Panc1 (cell line): Measurements from ENCODE around the gene STPG3. TPM values are rescaled to one million over a fixed set of nuclear protein-coding genes. Genes with fewer than 3 reads are reported as not detected.

Experiments
- ATAC-seq: fragments of 200-7000 bp; cut with Tn5 transposase; 2 replicates; pipeline ENCODE4 v1.9.1; 2020; ENCODE audit warnings: mild to moderate bottlenecking, moderate library complexity
- BruUV-seq: library from RNA; stranded (reverse); fragments of 400-500 nt; replicated peaks from 2 replicates; lab custom pipeline; 2021; lab: Mats Ljungman, UMichigan
- CTCF ChIA-PET: fragments of 300-600 bp; sonication (Branson Sonifier 250); formaldehyde crosslinking; loops from one replicate; lab custom pipeline; 2022; ENCODE audit warnings: antibody characterized with exemption; lab: Charles Lee
- POLR2A ChIA-PET: fragments of 300-600 bp; sonication (Branson Sonifier 250); formaldehyde crosslinking; loops from one replicate; lab custom pipeline; 2022; ENCODE audit warnings: antibody characterized with exemption; lab: Charles Lee
- DNase-seq: peaks from one replicate; pipeline ENCODE4 v3.0.0-alpha.2; 2010; ENCODE audit warnings: low read depth, low spot score
- H3K27ac ChIP-seq: 2 replicates; pipeline ENCODE4 v1.5.1; 2011; ENCODE audit warnings: mild to moderate bottlenecking, low read length, inconsistent platforms
- H3K27me3 ChIP-seq: fragments of 200-500 bp; sonication (Bioruptor generic); 2 replicates; pipeline ENCODE4 v1.6.0; 2014; ENCODE audit warnings: low read length, inconsistent platforms; ENCODE audit not compliant: control insufficient read depth, insufficient read depth
- H3K36me3 ChIP-seq: fragments of 200-500 bp; sonication (Bioruptor generic); 2 replicates; pipeline ENCODE4 v1.5.1; 2014; ENCODE audit warnings: inconsistent platforms, mild to moderate bottlenecking, low read length, moderate library complexity; ENCODE audit not compliant: control insufficient read depth, insufficient read depth
- H3K4me1 ChIP-seq: 2 replicates; pipeline ENCODE4 v1.5.1; 2011; ENCODE audit warnings: inconsistent platforms, mild to moderate bottlenecking, low read length, moderate library complexity; ENCODE audit not compliant: control insufficient read depth, insufficient read depth
- H3K4me3 ChIP-seq, 2 experiments: 2 replicates each; pipeline ENCODE4 v1.5.1; 2011 to 2012; ENCODE audit warnings: low read depth in 2 of 2, low read length in 2 of 2, mild to moderate bottlenecking in 2 of 2, inconsistent platforms in 1 of 2, moderate library complexity in 1 of 2
- H3K9me3 ChIP-seq: fragments of 200-500 bp; sonication (Bioruptor generic); 2 replicates; pipeline ENCODE4 v1.5.1; 2014; ENCODE audit warnings: low read depth, mild to moderate bottlenecking, inconsistent platforms, low read length, moderate library complexity; ENCODE audit not compliant: control insufficient read depth, insufficient read depth
- CTCF ChIP-seq: fragments of 450-650 bp; IDR thresholded peaks from 2 replicates; pipeline ENCODE4 v1.5.1; 2017; ENCODE audit warnings: mild to moderate bottlenecking
- POLR2AphosphoS5 ChIP-seq: IDR thresholded peaks from 2 replicates; pipeline ENCODE4 v1.6.1; 2012; ENCODE audit warnings: mild to moderate bottlenecking, low read depth, low read length, moderate library complexity
- REST ChIP-seq, 2 experiments: IDR thresholded peaks; 2 replicates each; pipeline ENCODE4 v1.6.1; 2011 to 2012; ENCODE audit warnings: low read depth in 2 of 2, control low read depth in 1 of 2, low read length in 1 of 2, mild to moderate bottlenecking in 1 of 2, moderate library complexity in 1 of 2; ENCODE audit not compliant: insufficient read depth in 1 of 2
- SIN3A ChIP-seq: IDR thresholded peaks from 2 replicates; pipeline ENCODE4 v1.6.1; 2012; ENCODE audit warnings: low read depth, mild to moderate bottlenecking, low read length, moderate library complexity, borderline replicate concordance; ENCODE audit not compliant: insufficient read depth
- TCF7L2 ChIP-seq: IDR thresholded peaks from 2 replicates; pipeline ENCODE4 v1.6.1; 2011; ENCODE audit warnings: mild to moderate bottlenecking, low read depth, low read length, inconsistent platforms
- in situ Hi-C: cut with HindIII; loops from 2 replicates; pipeline ENCODE4 v1.10.0; 2016; ENCODE audit warnings: low sequenced_read_pairs, low pct_unique_long_range_greater_than_20kb
- intact Hi-C: fragments of 100-400 bp; cut with micrococcal nuclease; formaldehyde crosslinking; loops from one replicate; pipeline ENCODE4 v1.10.0; 2022; ENCODE audit not compliant: unreplicated experiment
- total RNA-seq: library from RNA; stranded (reverse); gene quantifications from one replicate; pipeline ENCODE4 v1.2.1, GENCODE V29; 2021; ENCODE audit not compliant: unreplicated experiment

STPG3 gene
- total RNA-seq, 1 experiment from 2014 or later: 0.26 TPM

- ChIA-PET POLR2A (no interaction called here), CTCF (no interaction called here)
- intact Hi-C loops: no loop called here
- no peak for TF ChIP-seq REST (IDR thresholded peaks at IDR 0.05; ENCODE audit: insufficient read depth in 1 of 2, low read depth in 2 of 2, low read length in 1 of 2)
- no peak overlapping the region for H3K27ac ChIP-seq
- H3K9me3 ChIP-seq: no peaks in the 10 kb centered on the region
- ATAC-seq (no peak), DNase-seq (no peak)
- no TSS peak for BruUV-seq
- in situ Hi-C loops: no loop called here
- peaks cover 16% of the 10 kb centered on the region for H3K4me1 ChIP-seq
- no peak overlapping the region for H3K4me3 ChIP-seq
- H3K36me3 ChIP-seq: no peaks in the 10 kb centered on the region
- H3K27me3 ChIP-seq: no peaks in the 10 kb centered on the region
Measured at GRCh38 chr9:137247916-137248175, 3.2 kb upstream of the STPG3 start.

- TF ChIP-seq POLR2AphosphoS5 (no peak), SIN3A (no peak), TCF7L2 (no peak), CTCF (no peak), REST (IDR thresholded peaks at IDR 0.05; ENCODE audit: insufficient read depth in 1 of 2, low read depth in 2 of 2, low read length in 1 of 2) (no peak)
- peaks cover 11% of the 10 kb centered on the region for H3K4me1 ChIP-seq
- DNase-seq (no peak), ATAC-seq (no peak)
- POLR2A ChIA-PET: no interaction called here
- H3K36me3 ChIP-seq: no peaks in the 10 kb centered on the region; the same call in 1 of the 2 replicates
- intact Hi-C loops: no loop called here
- in situ Hi-C loops: no loop called here
- no peak overlapping the region for H3K4me3 ChIP-seq
- H3K27me3 ChIP-seq: no peaks in the 10 kb centered on the region
- H3K9me3 ChIP-seq: no peaks in the 10 kb centered on the region
- CTCF ChIA-PET: interaction anchor here (1.0 kb wide), 1 partner anchor 14 kb away, joined by 3 read pairs; no protein-coding TSS in a partner anchor
- H3K27ac ChIP-seq: no peak overlapping the region
- no TSS peak for BruUV-seq
Measured at GRCh38 chr9:137250329-137251193, 525 bp upstream of the STPG3 start.
